DOHH2 (cell line): ENCODE measurements around the gene RAD23B.

ENCODE experiments used
- CTCF ChIP-seq: fragments of 200-600 bp; sonication (generic); IDR thresholded peaks from one replicate; pipeline ENCODE4 v1.5.1; 2014; ENCODE audit warnings: antibody characterized with exemption, mild to moderate bottlenecking, low read depth, low read length; ENCODE audit not compliant: poor library complexity, severe bottlenecking
- EZH2phosphoT487 ChIP-seq: fragments of 200-600 bp; sonication (generic); IDR thresholded peaks from 2 replicates; pipeline ENCODE4 v1.6.1; 2017; ENCODE audit warnings: borderline replicate concordance, mild to moderate bottlenecking, antibody characterized with exemption, low read length, moderate library complexity, mixed read lengths

- TF ChIP-seq CTCF (no peak), EZH2phosphoT487 (no peak)
Observed at GRCh38 chr9:107368696-107369095, 85.6 kb downstream of the RAD23B start.
